ENCODE measurements around the gene NRG2. TPM values are rescaled to one million over a fixed set of nuclear protein-coding genes. Genes with fewer than 3 reads are reported as not detected.

NRG2 gene
- total and polyA plus RNA-seq, 2 donors (not counting 3 experiments of a cell fraction or from before 2014, with no cell fraction given), result 0.26 to 0.42 TPM

DNA sequence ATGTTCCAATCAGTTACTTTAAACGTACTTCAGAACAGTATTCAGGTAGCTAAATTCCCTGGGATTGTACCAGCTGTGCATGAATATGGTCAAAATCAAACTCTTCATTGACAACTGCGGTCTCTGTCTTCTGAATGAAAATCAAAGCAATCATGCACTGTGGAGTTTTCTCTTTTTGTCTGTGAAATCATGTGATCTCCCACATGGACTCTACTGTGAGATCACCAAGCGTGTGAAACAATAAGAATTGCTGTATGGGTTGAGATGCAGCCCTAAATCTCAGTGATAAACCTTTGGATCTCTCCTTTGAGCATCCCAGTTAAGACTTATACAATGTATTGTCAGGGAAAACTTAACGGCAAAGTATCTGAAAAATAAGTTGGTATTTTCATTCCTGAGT is 6.1 kb downstream of the NRG2 start:
- Histone ChIP-seq H3K9ac (replicated peaks; ENCODE audit: extremely low read depth, insufficient read depth, low read length) (no peak overlapping the region), H3K79me2 (ENCODE audit: control insufficient read depth, insufficient read depth, low read length) (no peaks in the 10 kb centered on the region), H3K4me3 (replicated peaks in 1 of 3; ENCODE audit: insufficient read depth in 1 of 3, low read depth in 1 of 3, low read length in 3 of 3) (no peak overlapping the region), H3K36me3 (ENCODE audit: control insufficient read depth in 2 of 2, extremely low read depth in 1 of 2, insufficient read depth in 2 of 2, low read length in 2 of 2) (no peaks in the 10 kb centered on the region), H3K4me1 (ENCODE audit: control insufficient read depth, extremely low read depth, insufficient read depth, low read length) (peaks cover 15% of the 10 kb centered on the region), H3K9me1 (replicated peaks; ENCODE audit: control insufficient read depth, extremely low read depth, insufficient read depth, low read length) (no peaks in the 10 kb centered on the region), H3K4me2 (ENCODE audit: insufficient read depth, low read length) (no peak overlapping the region), H3K27me3 (ENCODE audit: control insufficient read depth in 2 of 2, insufficient read depth in 2 of 2, low read length in 2 of 2) (no peaks in the 10 kb centered on the region), H3K27ac (ENCODE audit: insufficient read depth, low read depth, low read length) (no peak overlapping the region), H4K20me1 (replicated peaks; ENCODE audit: control insufficient read depth, extremely low read depth, insufficient read depth, low read length) (no peaks in the 10 kb centered on the region), H3K9me3 (replicated peaks; ENCODE audit: control insufficient read depth, insufficient read depth, low read length) (no peaks in the 10 kb centered on the region), H2AFZ (ENCODE audit: low read depth, low read length) (no peak overlapping the region)
- DNase-seq (ENCODE audit: low read depth, low spot score) (no peak), FAIRE-seq (no peak)
- intact Hi-C loops (cut with micrococcal nuclease) (no loop called here), dilution Hi-C loops (cut with MboI; ENCODE audit: extremely low pct_ligation_motif_present, low sequenced_read_pairs) (no loop called here)
- no TSS peak for BruUV-seq (replicated peaks)
- TF ChIP-seq EZH2 (IDR thresholded peaks at IDR 0.05; ENCODE audit: borderline replicate concordance, low read depth, low read length, severe bottlenecking) (no peak), JUN (IDR thresholded peaks at IDR 0.05; ENCODE audit: borderline replicate concordance, insufficient read depth, insufficient read length, low read depth) (no peak), FOS (IDR thresholded peaks at IDR 0.05; ENCODE audit: borderline replicate concordance, insufficient read depth, low read length) (no peak), POLR2A (IDR thresholded peaks at IDR 0.05; ENCODE audit: low read depth, low read length) (no peak), GATA2 (IDR thresholded peaks at IDR 0.05; ENCODE audit: insufficient read depth, insufficient read length, low read depth, low read length) (no peak), MYC (IDR thresholded peaks at IDR 0.05; ENCODE audit: low read depth, low read length) (no peak)
- TF ChIP-seq, protein P1, sequence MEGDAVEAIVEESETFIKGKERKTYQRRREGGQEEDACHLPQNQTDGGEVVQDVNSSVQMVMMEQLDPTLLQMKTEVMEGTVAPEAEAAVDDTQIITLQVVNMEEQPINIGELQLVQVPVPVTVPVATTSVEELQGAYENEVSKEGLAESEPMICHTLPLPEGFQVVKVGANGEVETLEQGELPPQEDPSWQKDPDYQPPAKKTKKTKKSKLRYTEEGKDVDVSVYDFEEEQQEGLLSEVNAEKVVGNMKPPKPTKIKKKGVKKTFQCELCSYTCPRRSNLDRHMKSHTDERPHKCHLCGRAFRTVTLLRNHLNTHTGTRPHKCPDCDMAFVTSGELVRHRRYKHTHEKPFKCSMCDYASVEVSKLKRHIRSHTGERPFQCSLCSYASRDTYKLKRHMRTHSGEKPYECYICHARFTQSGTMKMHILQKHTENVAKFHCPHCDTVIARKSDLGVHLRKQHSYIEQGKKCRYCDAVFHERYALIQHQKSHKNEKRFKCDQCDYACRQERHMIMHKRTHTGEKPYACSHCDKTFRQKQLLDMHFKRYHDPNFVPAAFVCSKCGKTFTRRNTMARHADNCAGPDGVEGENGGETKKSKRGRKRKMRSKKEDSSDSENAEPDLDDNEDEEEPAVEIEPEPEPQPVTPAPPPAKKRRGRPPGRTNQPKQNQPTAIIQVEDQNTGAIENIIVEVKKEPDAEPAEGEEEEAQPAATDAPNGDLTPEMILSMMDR (IDR thresholded peaks at IDR 0.05; ENCODE audit: extremely low read depth in 1 of 2, insufficient read depth in 1 of 2, low read depth in 1 of 2, low read length in 2 of 2), result no peak
- TF ChIP-seq, protein P2, sequence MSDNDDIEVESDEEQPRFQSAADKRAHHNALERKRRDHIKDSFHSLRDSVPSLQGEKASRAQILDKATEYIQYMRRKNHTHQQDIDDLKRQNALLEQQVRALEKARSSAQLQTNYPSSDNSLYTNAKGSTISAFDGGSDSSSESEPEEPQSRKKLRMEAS (IDR thresholded peaks at IDR 0.05; ENCODE audit: insufficient read depth, insufficient read length), result no peak
- POLR2A ChIA-PET, result no interaction called here
- CTCF ChIA-PET, result interaction anchor here (2.4 kb wide), 1 partner anchor 68 kb away, joined by 13 read pairs; no protein-coding TSS in a partner anchor

All from endothelial cell of umbilical vein (primary cell).